GM12878 (cell line): ENCODE results near the gene MRPL50. TPM values are rescaled to one million over a fixed set of nuclear protein-coding genes. Genes with fewer than 3 reads are reported as not detected.

ENCODE experiments used
- ATAC-seq: fragments of 200-7000 bp; cut with Tn5 transposase; 3 replicates; pipeline ENCODE4 v1.9.1; 2020; ENCODE audit warnings: mild to moderate bottlenecking, moderate library complexity
- BruUV-seq: library from RNA; stranded (reverse); fragments of 400-500 nt; replicated peaks from 2 replicates; lab custom pipeline; 2021; lab: Mats Ljungman, UMichigan
- CTCF ChIA-PET: fragments of 300-600 bp; sonication (Branson Sonifier 250); formaldehyde crosslinking; extraction: SDS; loops from one replicate; lab custom pipeline; 2021; ENCODE audit warnings: inconsistent platforms; lab: Yijun Ruan, JAX
- POLR2A ChIA-PET: fragments of 350-600 bp; formaldehyde crosslinking; extraction: SDS; loops from one replicate; lab custom pipeline; 2021; ENCODE audit warnings: inconsistent platforms; lab: Charles Lee
- RAD21 ChIA-PET: fragments of 300-600 bp; sonication (Branson Sonifier 250); formaldehyde crosslinking; loops from one replicate; lab custom pipeline; 2023; ENCODE audit warnings: antibody characterized with exemption; ENCODE audit not compliant: unreplicated experiment; lab: Charles Lee
- SMC1A ChIA-PET: fragments of 300-600 bp; sonication (Branson Sonifier 250); formaldehyde crosslinking; loops from one replicate; lab custom pipeline; 2023; ENCODE audit not compliant: unreplicated experiment, uncharacterized antibody; lab: Charles Lee
- DNase-seq: peaks from one replicate; pipeline ENCODE4 v3.0.0-alpha.2; 2011; ENCODE audit warnings: low read depth, low spot score
- FAIRE-seq: peaks from 3 replicates; lab custom pipeline; 2011; peaks lifted over from hg19 to GRCh38; lab: Jason Lieb, UNC
- H2AFZ ChIP-seq: 2 replicates; pipeline ENCODE4 v1.6.0; 2011; ENCODE audit warnings: low read depth, low read length, control low read depth; ENCODE audit not compliant: control insufficient read depth
- H3K27ac ChIP-seq: 2 replicates; pipeline ENCODE4 v1.5.1; 2011; ENCODE audit warnings: control low read depth; ENCODE audit not compliant: control insufficient read depth, insufficient read depth
- H3K27me3 ChIP-seq, 2 experiments: replicated peaks in 1 of 2; 2 replicates each; pipeline versions ENCODE4 v1.6.0 to v1.6.1; 2011; ENCODE audit warnings: low read length in 1 of 2; ENCODE audit not compliant: control insufficient read depth in 2 of 2, insufficient read depth in 2 of 2
- H3K36me3 ChIP-seq, 2 experiments: 2 replicates each; pipeline ENCODE4 v1.5.1; 2011; ENCODE audit warnings: low read length in 1 of 2; ENCODE audit not compliant: control insufficient read depth in 2 of 2, insufficient read depth in 2 of 2
- H3K4me1 ChIP-seq: 2 replicates; pipeline ENCODE4 v1.6.1; 2011; ENCODE audit warnings: mild to moderate bottlenecking, low read length, moderate library complexity, mixed read lengths; ENCODE audit not compliant: control insufficient read depth, insufficient read depth
- H3K4me2 ChIP-seq: 2 replicates; pipeline ENCODE4 v1.6.0; 2011; ENCODE audit warnings: control low read depth; ENCODE audit not compliant: control insufficient read depth, insufficient read depth
- H3K4me3 ChIP-seq: fragments of 200-600 bp; sonication (generic); 2 replicates; pipeline ENCODE4 v1.5.1; 2016
- H3K79me2 ChIP-seq: 2 replicates; pipeline ENCODE4 v1.6.0; 2011; ENCODE audit warnings: low read length; ENCODE audit not compliant: control insufficient read depth, insufficient read depth
- H3K9ac ChIP-seq: 2 replicates; pipeline ENCODE4 v1.8.0; 2011; ENCODE audit warnings: low read length, control low read depth, mixed read lengths; ENCODE audit not compliant: control insufficient read depth, insufficient read depth
- H3K9me3 ChIP-seq: replicated peaks from 3 replicates; pipeline ENCODE4 v1.5.1; 2011; ENCODE audit warnings: mild to moderate bottlenecking, low read length; ENCODE audit not compliant: control insufficient read depth, insufficient read depth
- H4K20me1 ChIP-seq: 2 replicates; pipeline ENCODE4 v1.6.0; 2011; ENCODE audit not compliant: control insufficient read depth, insufficient read depth
- GATAD2B ChIP-seq: fragments of 450-650 bp; conservative IDR thresholded peaks from 2 replicates; pipeline ENCODE4 v1.6.1; 2017; ENCODE audit warnings: low read depth, mild to moderate bottlenecking, moderate library complexity
- IKZF2 ChIP-seq, 2 experiments: fragments of 450-650 bp; IDR thresholded peaks; 2 replicates each; pipeline ENCODE4 v1.6.1; 2017; ENCODE audit warnings: mild to moderate bottlenecking in 2 of 2, moderate library complexity in 2 of 2
- MEF2A ChIP-seq: IDR thresholded peaks from 2 replicates; pipeline ENCODE4 v1.6.1; 2011; ENCODE audit warnings: low read depth, mild to moderate bottlenecking, low read length, moderate library complexity; ENCODE audit not compliant: insufficient read depth
- MXI1 ChIP-seq: fragments of 150-350 bp; IDR thresholded peaks from 2 replicates; pipeline ENCODE4 v1.6.1; 2011; ENCODE audit warnings: low read depth, mild to moderate bottlenecking, inconsistent platforms, low read length, improper control_type of control experiment
- NR2C1 ChIP-seq: fragments of 450-650 bp; IDR thresholded peaks from 2 replicates; pipeline ENCODE4 v1.6.1; 2017; ENCODE audit warnings: antibody characterized with exemption, mild to moderate bottlenecking, moderate library complexity
- POLR2AphosphoS2 ChIP-seq: IDR thresholded peaks from 2 replicates; pipeline ENCODE4 v1.6.1; 2011; ENCODE audit warnings: low read depth, mild to moderate bottlenecking, low read length, improper control_type of control experiment, moderate library complexity
- USF2 ChIP-seq: IDR thresholded peaks from 2 replicates; pipeline ENCODE4 v1.6.1; 2011; ENCODE audit warnings: low read depth, low read length, improper control_type of control experiment, borderline replicate concordance
- YY1 ChIP-seq: IDR thresholded peaks from 2 replicates; pipeline ENCODE4 v1.6.1; 2011; ENCODE audit warnings: low read depth, mild to moderate bottlenecking, low read length
- ZBED1 ChIP-seq: IDR thresholded peaks from 2 replicates; pipeline ENCODE4 v1.6.1; 2016; ENCODE audit warnings: borderline replicate concordance
- ZBTB4 ChIP-seq: fragments of 450-650 bp; formaldehyde crosslinking; IDR thresholded peaks from 2 replicates; pipeline ENCODE4 v1.4.0; 2022; ENCODE audit warnings: mild to moderate bottlenecking, moderate library complexity
- WGBS: methylation state at CpG from one replicate; pipeline ENCODE4 v1.1.6; 2016; ENCODE audit warnings: low lambda C conversion rate; ENCODE audit not compliant: insufficient replicate concordance, insufficient coverage; ENCODE audit errors: missing lambda C conversion rate; 5-methylcytosine and 5-hydroxymethylcytosine counted together
- in situ Hi-C: fragments of 300-500 bp; cut with MboI; formaldehyde crosslinking; loops from 9 replicates; pipeline ENCODE4 v1.14.3; 2018; ENCODE audit warnings: mixed read lengths
- intact Hi-C: fragments of 100-400 bp; cut with micrococcal nuclease; formaldehyde crosslinking; loops from one replicate; pipeline ENCODE4 v1.14.2; 2022; ENCODE audit not compliant: unreplicated experiment
- polyA plus RNA-seq, 11 experiments: library from polyadenylated mRNA; depleted of rRNA in 4 of 11; unstranded in 6 of 11; stranded (reverse) in 5 of 11; fragments of >200 nt; fragmentation: Nextera tagmentation in 4 of 11; fragmentation: Illumina TruSeq in 1 of 11; extraction: Ambion mirVana in 4 of 11; extraction: Trizol in 1 of 11; gene quantifications; 1 replicate in 1 of 11; 2 replicates in 10 of 11; pipeline versions ENCODE4 v1.2.1 to v1.2.3, GENCODE V29; 2011 to 2016; ENCODE audit warnings: inconsistent platforms in 2 of 11, missing spikeins in 2 of 11, low read depth in 1 of 11
- total RNA-seq, 4 experiments: library from RNA; depleted of rRNA in 3 of 4; stranded (reverse); fragments of >200 nt in 3 of 4; fragmentation: Illumina TruSeq in 1 of 4; extraction: Trizol in 1 of 4; gene quantifications; 2 replicates each; pipeline versions ENCODE4 v1.2.1 to v1.2.3, GENCODE V29; 2013 to 2021

MRPL50 gene
- total and polyA plus RNA-seq, 10 of the 15 experiments (the other 5 are each of a cell fraction or from before 2014, with no cell fraction given), result 12.8 to 79.4 (median 27.9) TPM

GRCh38 chr9:101437806-101438232 lies 39.4 kb upstream of the MRPL50 start:
- no peak overlapping the region for H3K27ac ChIP-seq
- no peak overlapping the region for H3K4me3 ChIP-seq
- ChIA-PET POLR2A (no interaction called here), CTCF (interaction anchor here (1.2 to 2.4 kb wide), 3 partner anchors 11 to 92 kb away, joined by 3 to 11 read pairs (median 5); no protein-coding TSS in a partner anchor), SMC1A (interaction anchor here (0.9 to 1.3 kb wide), 4 partner anchors 9 to 68 kb away, joined by 3 to 6 read pairs (median 4); no protein-coding TSS in a partner anchor), RAD21 (no interaction called here)
- DNase-seq (no peak), ATAC-seq (no peak), FAIRE-seq (no peak)
- intact Hi-C loops, result no loop called here
- no peak overlapping the region for H2AFZ ChIP-seq
- no peak overlapping the region for H3K4me2 ChIP-seq
- H3K4me1 ChIP-seq, result no peaks in the 10 kb centered on the region
- no peaks in the 10 kb centered on the region for H3K79me2 ChIP-seq
- H3K36me3 ChIP-seq, result no peaks in the 10 kb centered on the region
- no peaks in the 10 kb centered on the region for H4K20me1 ChIP-seq
- WGBS, result 100% methylated on average over 2 of the region's 2 CpGs
- BruUV-seq, result no TSS peak
- in situ Hi-C loops, result no loop called here
- TF ChIP-seq ZBED1 (no peak), IKZF2 (IDR thresholded peaks at IDR 0.05) (no peak), ZBTB4 (CRISPR knock-in tag) (no peak), GATAD2B (no peak), USF2 (no peak), YY1 (no peak), NR2C1 (no peak), MEF2A (no peak), POLR2AphosphoS2 (no peak), MXI1 (no peak)
- TF ChIP-seq, all 136 proteins: peak for 0
- no peaks in the 10 kb centered on the region for H3K9me3 ChIP-seq
- no peaks in the 10 kb centered on the region for H3K27me3 ChIP-seq
- no peak overlapping the region for H3K9ac ChIP-seq
